Fibroblast of skin of back (primary cell): ENCODE measurements around the gene SPAG6.
"Not testable (repeated sequence)": the region's sequence is repeated elsewhere in the genome, so short reads cannot be mapped to it uniquely, and the experiment has no call there.

Source experiments
- DNase-seq: peaks from one replicate; pipeline ENCODE4 v3.0.0-alpha.2; 2013

Gene SPAG6

GRCh38 chr10:22372298-22372697 lies 27.0 kb downstream of the SPAG6 start:
- no peak for DNase-seq

GRCh38 chr10:22372917-22373316 lies 27.6 kb downstream of the SPAG6 start:
- no peak for DNase-seq

- DNase-seq, result no peak
Observed at GRCh38 chr10:22374489-22375126, 29.3 kb downstream of the SPAG6 start.

GRCh38 chr10:22379059-22379458 lies 33.8 kb downstream of the SPAG6 start:
- no peak for DNase-seq

- no peak for DNase-seq
Observed at GRCh38 chr10:22381262-22381661, 36.0 kb downstream of the SPAG6 start.

- DNase-seq, result no peak
Observed at GRCh38 chr10:22386503-22386902, 41.2 kb downstream of the SPAG6 start.

GRCh38 chr10:22389856-22390589 lies 44.7 kb downstream of the SPAG6 start:
- DNase-seq, result no peak

GRCh38 chr10:22391600-22391999 lies 46.3 kb downstream of the SPAG6 start:
- no peak for DNase-seq

- not testable (repeated sequence) for DNase-seq
Observed at GRCh38 chr10:22396195-22396594, 50.9 kb downstream of the SPAG6 start.

GRCh38 chr10:22406916-22407315 lies 61.6 kb downstream of the SPAG6 start:
- not testable (repeated sequence) for DNase-seq

GRCh38 chr10:22410394-22410793 lies 65.1 kb downstream of the SPAG6 start:
- DNase-seq, result no peak

- no peak for DNase-seq
Observed at GRCh38 chr10:22410846-22411245, 65.5 kb downstream of the SPAG6 start.

- no peak for DNase-seq
Observed at GRCh38 chr10:22414146-22414545, 68.8 kb downstream of the SPAG6 start.

GRCh38 chr10:22415072-22415471 lies 69.8 kb downstream of the SPAG6 start:
- no peak for DNase-seq

- DNase-seq, result no peak
Observed at GRCh38 chr10:22417736-22418268, 72.5 kb downstream of the SPAG6 start.

GRCh38 chr10:22420787-22421517 lies 75.7 kb downstream of the SPAG6 start:
- peak; percentile 34 for DNase-seq

- no peak for DNase-seq
Observed at GRCh38 chr10:22426653-22427052, 81.4 kb downstream of the SPAG6 start.

GRCh38 chr10:22427101-22427500 lies 81.8 kb downstream of the SPAG6 start:
- no peak for DNase-seq

GRCh38 chr10:22427890-22428571 lies 82.7 kb downstream of the SPAG6 start:
- peak; percentile 81 for DNase-seq

GRCh38 chr10:22429146-22429545 lies 83.8 kb downstream of the SPAG6 start:
- DNase-seq, result no peak

GRCh38 chr10:22429981-22430421 lies 84.7 kb downstream of the SPAG6 start:
- no peak for DNase-seq

GRCh38 chr10:22433875-22434274 lies 88.6 kb downstream of the SPAG6 start:
- DNase-seq, result peak; percentile 95

- DNase-seq, result no peak
Observed at GRCh38 chr10:22434521-22434920, 89.2 kb downstream of the SPAG6 start.
